ENCODE data around the gene PLXNA4.

The PLXNA4 gene

GRCh38 chr7:132318352-132319318, 257.6 kb downstream of the PLXNA4 start:
- TF ChIP-seq GATA2 (IDR thresholded peaks at IDR 0.05; ENCODE audit: low read depth, low read length) (no peak), GATA3 (IDR thresholded peaks at IDR 0.05; ENCODE audit: low read depth, low read length) (no peak)

- TF ChIP-seq GATA2 (IDR thresholded peaks at IDR 0.05; ENCODE audit: low read depth, low read length) (no peak), GATA3 (IDR thresholded peaks at IDR 0.05; ENCODE audit: low read depth, low read length) (no peak)
These were observed 258.4 kb downstream of the PLXNA4 start for GRCh38 chr7:132317701-132318351.

GRCh38 chr7:132312531-132313055, 263.7 kb downstream of the PLXNA4 start:
- TF ChIP-seq GATA2 (IDR thresholded peaks at IDR 0.05; ENCODE audit: low read depth, low read length) (no peak), GATA3 (IDR thresholded peaks at IDR 0.05; ENCODE audit: low read depth, low read length) (no peak)

GRCh38 chr7:132311733-132312132, 264.5 kb downstream of the PLXNA4 start:
- TF ChIP-seq GATA3 (IDR thresholded peaks at IDR 0.05; ENCODE audit: low read depth, low read length) (no peak), GATA2 (IDR thresholded peaks at IDR 0.05; ENCODE audit: low read depth, low read length) (no peak)

- TF ChIP-seq GATA2 (IDR thresholded peaks at IDR 0.05; ENCODE audit: low read depth, low read length) (no peak), GATA3 (IDR thresholded peaks at IDR 0.05; ENCODE audit: low read depth, low read length) (no peak)
These were observed 267.0 kb downstream of the PLXNA4 start for GRCh38 chr7:132309102-132309805.

GRCh38 chr7:132307465-132307864, 268.8 kb downstream of the PLXNA4 start:
- TF ChIP-seq GATA2 (IDR thresholded peaks at IDR 0.05; ENCODE audit: low read depth, low read length) (no peak), GATA3 (IDR thresholded peaks at IDR 0.05; ENCODE audit: low read depth, low read length) (no peak)

GRCh38 chr7:132300599-132301277, 275.5 kb downstream of the PLXNA4 start:
- TF ChIP-seq GATA2 (IDR thresholded peaks at IDR 0.05; ENCODE audit: low read depth, low read length): no peak
- no peak for TF ChIP-seq GATA3 (IDR thresholded peaks at IDR 0.05; ENCODE audit: low read depth, low read length)

- TF ChIP-seq GATA2 (IDR thresholded peaks at IDR 0.05; ENCODE audit: low read depth, low read length) (no peak), GATA3 (IDR thresholded peaks at IDR 0.05; ENCODE audit: low read depth, low read length) (no peak)
These were observed 277.5 kb downstream of the PLXNA4 start for GRCh38 chr7:132298790-132299189.

GRCh38 chr7:132296820-132297219, 279.4 kb downstream of the PLXNA4 start:
- TF ChIP-seq GATA3 (IDR thresholded peaks at IDR 0.05; ENCODE audit: low read depth, low read length) (no peak), GATA2 (IDR thresholded peaks at IDR 0.05; ENCODE audit: low read depth, low read length) (no peak)

GRCh38 chr7:132295175-132295574, 281.1 kb downstream of the PLXNA4 start:
- TF ChIP-seq GATA2 (IDR thresholded peaks at IDR 0.05; ENCODE audit: low read depth, low read length): no peak
- TF ChIP-seq GATA3 (IDR thresholded peaks at IDR 0.05; ENCODE audit: low read depth, low read length): no peak

GRCh38 chr7:132292803-132293202, 283.5 kb downstream of the PLXNA4 start:
- TF ChIP-seq GATA2 (IDR thresholded peaks at IDR 0.05; ENCODE audit: low read depth, low read length): no peak
- TF ChIP-seq GATA3 (IDR thresholded peaks at IDR 0.05; ENCODE audit: low read depth, low read length): no peak

GRCh38 chr7:132291481-132291880, 284.8 kb downstream of the PLXNA4 start:
- no peak for TF ChIP-seq GATA3 (IDR thresholded peaks at IDR 0.05; ENCODE audit: low read depth, low read length)
- TF ChIP-seq GATA2 (IDR thresholded peaks at IDR 0.05; ENCODE audit: low read depth, low read length): no peak

GRCh38 chr7:132290021-132290420, 286.2 kb downstream of the PLXNA4 start:
- TF ChIP-seq GATA3 (IDR thresholded peaks at IDR 0.05; ENCODE audit: low read depth, low read length) (no peak), GATA2 (IDR thresholded peaks at IDR 0.05; ENCODE audit: low read depth, low read length) (no peak)

Measured in SH-SY5Y (cell line).